ENCODE measurements around the gene AUTS2.
A peak's percentile ranks its signal among the peaks of the same experiment; 100 is the strongest.

The AUTS2 gene

GRCh38 chr7:69692611-69693010 is 94.3 kb downstream of the AUTS2 start:
- FAIRE-seq (peak; percentile 70), DNase-seq (ENCODE audit: insufficient read length) (no peak)
- no peak for TF ChIP-seq TAF1 (IDR thresholded peaks at IDR 0.05; ENCODE audit: borderline replicate concordance, low read depth, low read length)
- no peak for TF ChIP-seq POLR2A (IDR thresholded peaks at IDR 0.05; ENCODE audit: low read depth, low read length)
- TF ChIP-seq POLR2AphosphoS5 (IDR thresholded peaks at IDR 0.05; ENCODE audit: low read depth, low read length) = no peak

DNA sequence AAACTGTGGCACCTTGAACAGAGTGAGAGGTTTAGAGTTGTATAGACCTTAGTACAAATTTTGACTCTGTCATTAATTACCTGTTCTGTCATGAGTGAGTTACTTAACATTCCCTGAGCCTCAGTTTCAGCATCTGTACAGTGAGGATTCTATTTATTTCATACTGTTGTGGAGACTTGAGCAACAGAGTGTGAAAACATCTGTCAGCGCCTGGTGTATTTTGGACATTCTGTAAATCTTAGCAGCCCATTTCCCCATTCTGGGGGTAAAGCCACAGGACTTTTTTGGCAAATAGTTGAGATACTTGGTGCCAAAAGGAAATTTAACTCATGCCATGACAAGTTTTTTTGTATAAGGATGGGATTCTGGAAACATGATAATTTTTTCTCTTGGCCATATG is 94.8 kb downstream of the AUTS2 start:
- FAIRE-seq = no peak
- DNase-seq (ENCODE audit: insufficient read length) = no peak
- TF ChIP-seq TAF1 (IDR thresholded peaks at IDR 0.05; ENCODE audit: borderline replicate concordance, low read depth, low read length) (no peak), POLR2A (IDR thresholded peaks at IDR 0.05; ENCODE audit: low read depth, low read length) (no peak), POLR2AphosphoS5 (IDR thresholded peaks at IDR 0.05; ENCODE audit: low read depth, low read length) (no peak)

DNA sequence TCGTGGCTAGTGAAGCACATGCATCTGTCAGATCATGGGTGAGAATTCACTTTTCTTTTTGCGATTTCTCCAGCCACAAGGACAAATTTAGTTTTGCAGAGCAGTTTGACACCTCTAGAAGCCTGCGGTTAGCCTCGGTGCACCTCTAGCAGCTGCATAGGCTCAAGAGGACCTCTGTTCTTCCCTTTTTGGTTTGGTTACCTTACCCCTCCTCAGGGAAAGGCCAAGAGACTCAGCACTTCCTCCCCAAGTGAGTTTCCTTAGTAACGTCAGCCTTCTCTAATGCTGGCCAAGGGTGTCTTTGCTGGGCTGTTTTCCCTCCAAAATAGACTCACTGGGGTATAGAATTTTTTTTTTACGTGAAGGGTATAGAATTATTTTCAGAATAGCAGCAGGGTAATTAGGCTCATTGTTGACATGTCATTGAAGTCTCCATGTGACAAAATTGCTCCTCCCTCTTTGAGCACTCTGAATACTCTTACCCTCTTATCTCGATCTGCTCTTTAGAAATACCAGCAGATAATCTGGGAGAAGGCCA is 97.8 kb downstream of the AUTS2 start:
- peak; percentile 98 for FAIRE-seq

GRCh38 chr7:69696686-69697685 is 98.7 kb downstream of the AUTS2 start:
- DNase-seq (ENCODE audit: insufficient read length) (no peak), FAIRE-seq (peak; percentile 38)
- TF ChIP-seq POLR2A (IDR thresholded peaks at IDR 0.05; ENCODE audit: low read depth, low read length) (no peak), TAF1 (IDR thresholded peaks at IDR 0.05; ENCODE audit: borderline replicate concordance, low read depth, low read length) (no peak), POLR2AphosphoS5 (IDR thresholded peaks at IDR 0.05; ENCODE audit: low read depth, low read length) (no peak)

More for the DNA sequence above, 97.8 kb downstream of the AUTS2 start:
- peak; percentile 25 for DNase-seq (ENCODE audit: insufficient read length)
- TF ChIP-seq TAF1 (IDR thresholded peaks at IDR 0.05; ENCODE audit: borderline replicate concordance, low read depth, low read length) (no peak), POLR2A (IDR thresholded peaks at IDR 0.05; ENCODE audit: low read depth, low read length) (no peak), POLR2AphosphoS5 (IDR thresholded peaks at IDR 0.05; ENCODE audit: low read depth, low read length) (no peak)

DNA sequence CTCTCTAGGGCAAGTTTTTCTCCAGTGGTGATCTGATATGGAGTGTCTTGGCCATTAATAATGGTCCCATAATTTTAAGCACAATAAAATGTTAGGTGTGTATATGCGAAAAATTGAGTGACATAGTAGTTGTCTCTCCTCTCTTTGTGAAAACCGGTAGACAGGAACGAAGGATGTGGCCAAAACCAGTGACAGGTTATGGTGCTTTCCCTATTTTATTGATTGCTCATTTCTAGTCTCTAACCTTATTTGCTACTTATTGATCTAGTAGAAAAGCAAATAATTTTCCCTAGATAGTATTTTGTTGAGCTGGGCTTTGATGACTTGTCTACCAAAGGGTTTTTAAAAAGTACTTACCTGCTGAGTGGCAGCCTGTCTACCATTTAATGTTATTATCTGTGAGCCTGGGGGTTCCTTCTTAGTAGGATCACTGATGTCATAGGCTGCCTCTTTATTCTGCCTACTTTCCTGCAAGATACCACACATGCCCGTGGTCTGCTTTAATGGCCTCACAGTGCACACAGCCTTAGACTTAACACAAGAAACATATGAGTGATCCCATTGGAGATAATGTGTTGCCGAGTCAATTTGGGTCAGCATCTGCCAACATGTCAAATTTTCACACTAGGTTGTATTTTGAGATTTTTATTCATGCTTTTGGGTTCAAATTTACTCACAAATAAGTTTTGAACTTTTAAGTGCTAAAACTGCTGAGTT is 100.0 kb downstream of the AUTS2 start:
- no peak for TF ChIP-seq POLR2A (IDR thresholded peaks at IDR 0.05; ENCODE audit: low read depth, low read length)
- no peak for TF ChIP-seq POLR2AphosphoS5 (IDR thresholded peaks at IDR 0.05; ENCODE audit: low read depth, low read length)
- DNase-seq (ENCODE audit: insufficient read length) (no peak), FAIRE-seq (peak; percentile 24)

GRCh38 chr7:69699931-69700330 is 101.7 kb downstream of the AUTS2 start:
- DNase-seq (ENCODE audit: insufficient read length) = no peak
- no peak for TF ChIP-seq TAF1 (IDR thresholded peaks at IDR 0.05; ENCODE audit: borderline replicate concordance, low read depth, low read length)
- no peak for TF ChIP-seq POLR2AphosphoS5 (IDR thresholded peaks at IDR 0.05; ENCODE audit: low read depth, low read length)
- TF ChIP-seq POLR2A (IDR thresholded peaks at IDR 0.05; ENCODE audit: low read depth, low read length) = no peak
- no peak for FAIRE-seq

DNA sequence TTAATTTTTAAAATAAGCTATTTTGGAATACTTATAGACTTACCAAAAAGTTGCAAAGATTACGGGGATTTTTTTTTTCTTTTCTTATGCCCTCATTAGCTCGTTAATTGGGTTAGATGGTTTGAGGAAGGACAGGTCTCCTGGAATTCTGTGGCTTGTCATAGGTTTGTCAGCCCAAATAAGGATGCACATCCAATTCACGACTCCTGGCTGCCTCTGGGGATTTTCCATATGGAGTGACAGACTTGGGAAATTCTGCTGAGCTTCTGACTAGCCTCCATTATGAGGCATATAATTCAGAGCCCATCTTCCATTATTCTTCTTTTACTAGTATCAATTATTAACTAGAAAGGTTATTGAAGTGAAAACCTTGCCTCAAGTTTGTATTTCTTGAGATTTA is 102.1 kb downstream of the AUTS2 start:
- no peak for TF ChIP-seq POLR2A (IDR thresholded peaks at IDR 0.05; ENCODE audit: low read depth, low read length)
- no peak for TF ChIP-seq TAF1 (IDR thresholded peaks at IDR 0.05; ENCODE audit: borderline replicate concordance, low read depth, low read length)
- TF ChIP-seq POLR2AphosphoS5 (IDR thresholded peaks at IDR 0.05; ENCODE audit: low read depth, low read length) = no peak
- FAIRE-seq = no peak

GRCh38 chr7:69701288-69701687 is 103.0 kb downstream of the AUTS2 start:
- no peak for TF ChIP-seq POLR2AphosphoS5 (IDR thresholded peaks at IDR 0.05; ENCODE audit: low read depth, low read length)
- TF ChIP-seq TAF1 (IDR thresholded peaks at IDR 0.05; ENCODE audit: borderline replicate concordance, low read depth, low read length) = no peak
- TF ChIP-seq POLR2A (IDR thresholded peaks at IDR 0.05; ENCODE audit: low read depth, low read length) = no peak
- DNase-seq (ENCODE audit: insufficient read length) (no peak), FAIRE-seq (no peak)

More for the DNA sequence above, 102.1 kb downstream of the AUTS2 start:
- no peak for DNase-seq (ENCODE audit: insufficient read length)

DNA sequence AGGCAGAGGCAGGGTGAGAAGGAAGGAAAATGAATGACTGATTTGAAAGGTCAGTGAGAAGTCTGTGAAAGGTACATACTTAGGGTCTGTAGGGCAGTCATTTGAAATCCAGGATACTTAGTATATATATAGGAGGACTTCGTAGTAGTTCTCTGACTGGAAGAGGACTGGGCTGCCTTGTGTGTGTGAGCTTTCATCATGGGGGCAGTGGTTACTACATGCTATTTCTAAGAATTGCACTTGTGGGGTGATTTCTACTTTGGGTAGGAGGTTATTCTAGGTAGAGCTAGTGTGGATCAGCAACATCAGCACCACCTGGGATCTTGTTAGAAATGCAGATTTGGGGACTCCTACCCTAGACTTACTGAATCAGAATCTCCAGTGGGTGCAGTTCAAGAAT is 104.1 kb downstream of the AUTS2 start:
- FAIRE-seq = no peak
- TF ChIP-seq POLR2AphosphoS5 (IDR thresholded peaks at IDR 0.05; ENCODE audit: low read depth, low read length) (no peak), TAF1 (IDR thresholded peaks at IDR 0.05; ENCODE audit: borderline replicate concordance, low read depth, low read length) (no peak), POLR2A (IDR thresholded peaks at IDR 0.05; ENCODE audit: low read depth, low read length) (no peak)
- no peak for DNase-seq (ENCODE audit: insufficient read length)

GRCh38 chr7:69703099-69703498 is 104.8 kb downstream of the AUTS2 start:
- DNase-seq (ENCODE audit: insufficient read length) (no peak), FAIRE-seq (no peak)
- TF ChIP-seq POLR2A (IDR thresholded peaks at IDR 0.05; ENCODE audit: low read depth, low read length) (no peak), TAF1 (IDR thresholded peaks at IDR 0.05; ENCODE audit: borderline replicate concordance, low read depth, low read length) (no peak), POLR2AphosphoS5 (IDR thresholded peaks at IDR 0.05; ENCODE audit: low read depth, low read length) (no peak)

DNA sequence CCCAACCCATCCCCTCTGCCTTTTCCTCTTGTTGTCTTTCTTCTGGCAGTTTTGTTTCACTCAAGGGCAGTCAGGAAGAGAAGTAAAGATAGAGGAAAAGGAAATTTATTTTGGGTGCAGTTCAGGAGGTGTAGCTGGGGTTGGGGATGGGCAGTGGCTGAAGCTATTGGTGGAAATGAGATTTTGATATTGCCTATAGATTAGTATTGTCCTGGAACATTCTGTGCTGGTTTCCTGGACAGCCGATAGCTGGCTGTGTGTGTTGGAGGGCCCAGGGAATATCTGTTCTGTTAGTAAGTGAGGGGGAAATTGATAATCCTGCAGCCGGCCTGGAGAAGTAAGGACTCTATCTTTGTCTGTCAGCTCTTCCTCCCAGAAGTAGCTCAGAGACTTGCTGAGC is 107.8 kb downstream of the AUTS2 start:
- no peak for DNase-seq (ENCODE audit: insufficient read length)
- FAIRE-seq = no peak
- TF ChIP-seq POLR2AphosphoS5 (IDR thresholded peaks at IDR 0.05; ENCODE audit: low read depth, low read length) (no peak), TAF1 (IDR thresholded peaks at IDR 0.05; ENCODE audit: borderline replicate concordance, low read depth, low read length) (no peak), POLR2A (IDR thresholded peaks at IDR 0.05; ENCODE audit: low read depth, low read length) (no peak)
